IPS-15b (cell line): Measurements from ENCODE around the gene BZW2.

ENCODE experiments used
- H3K27me3 ChIP-seq: one replicate; pipeline ENCODE4 v1.6.1; 2013; ENCODE audit warnings: low read length; ENCODE audit not compliant: control insufficient read depth, insufficient read depth
- H3K36me3 ChIP-seq: one replicate; pipeline ENCODE4 v1.6.1; 2013; ENCODE audit warnings: low read length; ENCODE audit not compliant: control insufficient read depth, insufficient read depth
- H3K4me1 ChIP-seq: one replicate; pipeline ENCODE4 v1.6.1; 2013; ENCODE audit warnings: mild to moderate bottlenecking, low read length; ENCODE audit not compliant: control insufficient read depth, insufficient read depth
- H3K4me3 ChIP-seq: one replicate; pipeline ENCODE4 v1.5.1; 2013; ENCODE audit warnings: low read depth, low read length
- H3K9ac ChIP-seq: one replicate; pipeline ENCODE4 v1.6.1; 2013; ENCODE audit warnings: low read depth, mild to moderate bottlenecking, low read length
- H3K9me3 ChIP-seq: one replicate; pipeline ENCODE4 v1.6.1; 2013; ENCODE audit warnings: mild to moderate bottlenecking, low read length; ENCODE audit not compliant: control insufficient read depth, insufficient read depth

Gene BZW2

GRCh38 chr7:16708980-16709379 lies 63.0 kb downstream of the BZW2 start:
- Histone ChIP-seq H3K4me3 (no peak overlapping the region), H3K4me1 (no peaks in the 10 kb centered on the region), H3K9ac (no peak overlapping the region), H3K9me3 (no peaks in the 10 kb centered on the region), H3K27me3 (no peaks in the 10 kb centered on the region), H3K36me3 (no peaks in the 10 kb centered on the region)

GRCh38 chr7:16710651-16711050 lies 64.7 kb downstream of the BZW2 start:
- no peak overlapping the region for H3K9ac ChIP-seq
- H3K36me3 ChIP-seq, result no peaks in the 10 kb centered on the region
- no peaks in the 10 kb centered on the region for H3K9me3 ChIP-seq
- no peaks in the 10 kb centered on the region for H3K4me1 ChIP-seq
- no peak overlapping the region for H3K4me3 ChIP-seq
- H3K27me3 ChIP-seq, result no peaks in the 10 kb centered on the region

- no peak overlapping the region for H3K9ac ChIP-seq
- H3K4me3 ChIP-seq, result no peak overlapping the region
- H3K36me3 ChIP-seq, result no peaks in the 10 kb centered on the region
- H3K9me3 ChIP-seq, result no peaks in the 10 kb centered on the region
- H3K4me1 ChIP-seq, result no peaks in the 10 kb centered on the region
- no peaks in the 10 kb centered on the region for H3K27me3 ChIP-seq
Observed at GRCh38 chr7:16711730-16712129, 65.7 kb downstream of the BZW2 start.

- H3K9me3 ChIP-seq, result no peaks in the 10 kb centered on the region
- H3K4me1 ChIP-seq, result no peaks in the 10 kb centered on the region
- no peak overlapping the region for H3K4me3 ChIP-seq
- no peaks in the 10 kb centered on the region for H3K27me3 ChIP-seq
- H3K36me3 ChIP-seq, result no peaks in the 10 kb centered on the region
- H3K9ac ChIP-seq, result no peak overlapping the region
Observed at GRCh38 chr7:16712916-16713315, 66.9 kb downstream of the BZW2 start.

- Histone ChIP-seq H3K9me3 (no peaks in the 10 kb centered on the region), H3K4me3 (no peak overlapping the region), H3K4me1 (no peaks in the 10 kb centered on the region), H3K27me3 (no peaks in the 10 kb centered on the region), H3K9ac (no peak overlapping the region), H3K36me3 (no peaks in the 10 kb centered on the region)
Observed at GRCh38 chr7:16715928-16716327, 69.9 kb downstream of the BZW2 start.

- no peaks in the 10 kb centered on the region for H3K9me3 ChIP-seq
- no peak overlapping the region for H3K4me3 ChIP-seq
- H3K27me3 ChIP-seq, result no peaks in the 10 kb centered on the region
- no peaks in the 10 kb centered on the region for H3K4me1 ChIP-seq
- no peaks in the 10 kb centered on the region for H3K36me3 ChIP-seq
- H3K9ac ChIP-seq, result no peak overlapping the region
Observed at GRCh38 chr7:16718111-16718656, 72.2 kb downstream of the BZW2 start.

GRCh38 chr7:16719699-16720098 lies 73.7 kb downstream of the BZW2 start:
- Histone ChIP-seq H3K27me3 (no peaks in the 10 kb centered on the region), H3K9me3 (no peaks in the 10 kb centered on the region), H3K4me1 (no peaks in the 10 kb centered on the region), H3K4me3 (no peak overlapping the region), H3K9ac (no peak overlapping the region), H3K36me3 (no peaks in the 10 kb centered on the region)

GRCh38 chr7:16721541-16721940 lies 75.6 kb downstream of the BZW2 start:
- H3K4me3 ChIP-seq, result no peak overlapping the region
- no peaks in the 10 kb centered on the region for H3K27me3 ChIP-seq
- H3K9me3 ChIP-seq, result no peaks in the 10 kb centered on the region
- no peaks in the 10 kb centered on the region for H3K4me1 ChIP-seq
- H3K9ac ChIP-seq, result no peak overlapping the region
- H3K36me3 ChIP-seq, result no peaks in the 10 kb centered on the region

- Histone ChIP-seq H3K4me3 (no peak overlapping the region), H3K27me3 (no peaks in the 10 kb centered on the region), H3K36me3 (no peaks in the 10 kb centered on the region), H3K9me3 (no peaks in the 10 kb centered on the region), H3K4me1 (no peaks in the 10 kb centered on the region), H3K9ac (no peak overlapping the region)
Observed at GRCh38 chr7:16724344-16724743, 78.4 kb downstream of the BZW2 start.

- H3K36me3 ChIP-seq, result no peaks in the 10 kb centered on the region
- H3K27me3 ChIP-seq, result no peaks in the 10 kb centered on the region
- no peak overlapping the region for H3K4me3 ChIP-seq
- H3K9me3 ChIP-seq, result no peaks in the 10 kb centered on the region
- H3K4me1 ChIP-seq, result no peaks in the 10 kb centered on the region
- no peak overlapping the region for H3K9ac ChIP-seq
Observed at GRCh38 chr7:16726189-16726588, 80.2 kb downstream of the BZW2 start.

- Histone ChIP-seq H3K9ac (no peak overlapping the region), H3K27me3 (no peaks in the 10 kb centered on the region), H3K9me3 (no peaks in the 10 kb centered on the region), H3K4me1 (no peaks in the 10 kb centered on the region), H3K4me3 (no peak overlapping the region), H3K36me3 (no peaks in the 10 kb centered on the region)
Observed at GRCh38 chr7:16727736-16728135, 81.8 kb downstream of the BZW2 start.

GRCh38 chr7:16728811-16729210 lies 82.8 kb downstream of the BZW2 start:
- Histone ChIP-seq H3K27me3 (no peaks in the 10 kb centered on the region), H3K4me3 (no peak overlapping the region), H3K9ac (no peak overlapping the region), H3K4me1 (no peaks in the 10 kb centered on the region), H3K9me3 (no peaks in the 10 kb centered on the region), H3K36me3 (no peaks in the 10 kb centered on the region)
